Activated CD4-positive, alpha-beta T cell treated with anti-CD3 and anti-CD28 coated beads, Interleukin-2, Interleukin-4, amounts not matched to agents 100 ng/mL and 50 ng/mL, durations not matched to agents 16 hours and 8 hours (primary cell): ENCODE results near the gene MT4.
A peak's percentile ranks its signal among the peaks of the same experiment; 100 is the strongest.

Source experiments
- DNase-seq: peaks from one replicate; pipeline ENCODE4 v3.0.0-alpha.2; 2020; ENCODE audit warnings: low spot score

MT4 gene

DNA sequence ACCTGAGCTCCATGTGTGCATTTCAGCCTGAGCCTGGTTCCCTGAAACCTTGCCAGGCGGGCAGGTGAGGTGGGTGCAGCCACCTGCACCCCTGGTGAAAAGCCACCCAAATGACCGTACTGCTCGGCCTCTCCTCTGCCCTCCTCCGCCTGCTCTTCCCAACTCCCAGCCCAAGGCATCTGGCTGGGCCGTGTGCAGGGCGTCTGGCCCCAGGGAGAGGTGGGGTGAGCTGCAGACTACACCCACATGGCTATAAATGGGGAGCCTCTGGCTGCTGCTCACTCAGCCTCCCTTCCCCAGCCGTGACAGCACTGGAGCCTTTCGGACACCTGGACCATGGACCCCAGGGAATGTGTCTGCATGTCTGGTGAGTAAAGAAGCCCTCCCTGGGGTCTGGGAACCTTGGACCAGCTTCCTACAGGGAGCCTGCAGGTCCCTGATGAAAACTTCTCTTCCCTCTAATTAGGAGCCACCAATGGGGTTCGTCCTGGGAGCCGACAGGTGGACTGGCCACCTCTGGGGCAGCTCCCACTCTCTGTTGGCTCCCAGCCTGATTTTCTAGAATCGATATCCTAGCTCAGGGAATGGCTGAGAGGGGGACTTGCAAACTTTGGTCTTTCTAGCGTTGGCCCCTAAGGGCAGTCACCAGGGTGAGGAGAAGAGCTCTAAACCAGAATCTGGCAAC lies at the start of gene MT4:
MT4 (plus strand) TSS at position 281 of the 685 bp plus-strand sequence; CDS start at position 337, 56 bp downstream.
- no peak for DNase-seq

DNA sequence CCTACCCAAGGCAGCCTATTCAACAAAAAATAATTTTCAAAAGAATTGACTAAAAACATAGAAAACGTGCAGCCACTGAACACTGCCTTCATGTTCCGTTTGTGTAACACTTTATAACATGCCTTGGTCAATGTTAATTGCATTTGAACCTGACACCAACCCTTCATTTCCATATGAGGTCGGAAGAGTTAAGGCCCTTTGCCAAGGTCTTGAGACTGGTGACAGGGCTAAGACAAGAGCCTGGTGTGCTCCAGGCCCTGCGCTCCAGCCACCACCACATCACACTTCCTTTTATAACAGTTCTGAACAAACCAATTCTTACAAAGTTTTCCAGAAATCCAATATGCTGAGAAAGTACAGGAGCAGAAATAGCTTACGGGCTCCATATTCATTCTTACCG lies 49.2 kb upstream of the MT4 start:
- no peak for DNase-seq

DNA sequence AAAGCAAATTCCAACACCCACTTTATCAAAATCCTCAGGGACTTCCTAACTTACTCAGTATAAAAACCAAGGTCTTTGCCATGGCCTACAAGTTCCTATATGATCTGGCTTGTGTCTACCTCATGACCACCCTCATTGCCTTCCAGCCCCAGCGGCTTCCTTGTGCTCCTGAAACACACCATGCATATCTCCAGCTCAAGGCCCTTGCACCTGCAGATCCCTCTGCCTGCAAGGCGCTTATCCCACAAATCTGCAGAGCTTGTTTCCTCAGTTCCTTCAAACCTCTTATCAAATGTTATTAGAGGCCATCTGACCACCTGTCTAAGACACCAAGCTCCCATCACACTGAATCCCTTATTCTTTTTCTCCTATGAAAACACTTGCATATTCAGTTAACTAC lies 47.7 kb upstream of the MT4 start:
- DNase-seq = no peak

DNA sequence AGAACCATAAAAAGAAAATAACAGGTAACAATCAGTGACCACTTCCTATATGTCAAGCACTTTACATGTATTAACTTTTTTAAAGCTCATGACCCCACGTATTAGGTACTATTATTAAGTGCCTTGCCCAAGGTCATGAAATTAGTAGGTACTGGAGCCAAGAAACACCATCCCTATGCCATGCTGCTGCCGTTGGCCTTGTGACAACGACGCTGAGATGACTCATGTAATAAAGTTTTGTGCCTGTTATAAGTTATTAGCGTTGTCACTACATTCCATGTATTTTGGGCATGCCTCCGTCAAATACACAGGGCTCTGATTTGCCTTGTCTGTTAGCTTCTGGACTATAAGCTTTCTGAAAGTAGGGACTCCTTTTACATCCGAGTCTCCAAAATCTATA lies 46.4 kb upstream of the MT4 start:
- DNase-seq = no peak

DNA sequence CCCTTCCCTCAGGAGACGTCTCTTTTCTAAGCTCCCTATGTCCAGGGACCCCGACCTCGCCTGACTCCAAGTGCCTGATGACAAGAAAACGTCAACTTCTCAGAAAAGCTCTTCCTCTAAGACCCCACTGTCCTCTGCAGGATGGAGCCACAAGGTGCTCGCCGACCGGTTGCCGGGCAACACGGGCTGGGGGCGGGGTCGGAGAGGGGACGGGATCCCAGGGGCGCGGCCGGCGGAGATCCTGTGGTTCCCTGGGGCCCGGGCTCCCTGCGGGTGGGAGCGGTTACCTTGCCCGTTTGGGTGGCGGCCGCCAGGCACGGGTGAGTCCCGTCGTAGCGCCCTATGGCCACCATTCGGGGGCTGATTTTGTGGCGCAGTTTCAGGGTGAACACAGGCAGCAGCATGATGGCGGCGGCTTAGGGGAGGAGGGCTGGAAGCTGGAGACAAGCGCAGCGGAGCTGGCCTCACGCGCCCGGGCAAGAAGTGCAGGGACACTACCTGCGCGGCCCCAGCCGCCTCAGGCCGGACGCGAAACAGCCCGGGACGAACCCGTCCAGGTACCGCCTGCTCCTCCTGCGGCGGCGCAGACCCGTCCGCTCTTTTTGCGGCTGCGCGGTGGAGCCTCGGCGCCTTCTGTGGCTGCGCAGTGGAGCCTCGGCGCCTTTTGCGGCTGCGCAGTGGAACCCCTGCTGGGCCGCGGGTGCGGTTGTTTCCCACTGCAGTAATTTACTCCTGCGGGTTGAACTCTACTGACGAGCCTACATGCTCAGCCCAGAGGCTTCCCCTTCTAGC lies 45.2 kb upstream of the MT4 start, which contains the start of gene BBS2:
BBS2 (minus strand) TSS at position 566 of the 792 bp plus-strand sequence; CDS start at position 404, 162 bp downstream.
- peak; percentile 89 for DNase-seq

DNA sequence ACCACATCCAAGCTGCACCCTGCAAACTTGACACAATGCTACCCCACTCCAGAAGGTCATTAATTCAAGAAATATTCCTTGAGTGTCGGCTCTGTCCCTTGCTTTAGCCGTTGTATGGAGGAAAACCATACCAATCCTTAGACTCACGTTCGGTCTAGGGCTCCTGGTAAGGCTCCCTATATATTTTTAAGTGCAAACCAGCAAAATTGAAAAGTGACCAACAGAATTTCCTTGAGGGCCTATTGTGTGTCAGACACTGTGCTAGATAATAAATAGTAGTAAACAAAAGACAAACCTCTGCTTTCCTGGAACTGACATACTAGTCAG lies 44.7 kb upstream of the MT4 start:
- no peak for DNase-seq

DNA sequence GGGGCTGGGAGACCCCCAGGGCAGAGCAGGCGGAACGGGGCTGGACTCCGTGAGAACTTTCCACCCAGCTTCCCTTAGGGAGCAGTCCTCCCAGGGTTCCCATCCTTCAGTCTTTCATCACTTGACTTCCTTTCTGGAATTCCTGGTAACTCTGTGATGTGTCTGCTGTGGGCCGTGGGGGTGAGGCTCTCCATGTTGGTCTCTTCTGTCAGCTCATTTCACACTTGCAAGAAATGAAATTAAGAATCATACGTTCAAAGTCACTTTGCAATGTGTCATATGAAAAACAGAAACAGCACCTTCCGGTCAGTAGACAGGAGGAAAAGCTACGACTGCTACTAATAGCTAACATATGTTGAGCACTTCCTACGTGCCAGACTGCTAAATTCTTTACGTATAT lies 39.6 kb upstream of the MT4 start:
- no peak for DNase-seq

DNA sequence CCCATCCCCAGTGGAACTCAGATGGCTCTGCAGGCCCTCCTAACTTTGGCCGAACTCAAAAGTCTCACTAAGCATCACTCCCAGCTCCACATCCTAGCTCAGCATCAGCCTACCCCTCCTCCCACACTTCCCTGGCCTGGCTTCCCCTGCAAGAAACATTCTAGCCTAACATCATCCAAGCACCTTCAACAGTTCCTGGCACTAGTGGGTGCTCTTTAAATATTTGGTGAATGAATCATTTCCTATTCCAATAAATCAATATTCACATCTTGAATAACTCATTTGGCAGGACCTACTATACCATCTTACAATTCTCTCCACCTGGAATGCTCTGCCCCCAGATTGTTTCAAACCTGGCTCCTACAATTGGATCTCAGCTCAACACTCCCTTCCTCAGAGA lies 34.0 kb upstream of the MT4 start:
- DNase-seq = no peak

DNA sequence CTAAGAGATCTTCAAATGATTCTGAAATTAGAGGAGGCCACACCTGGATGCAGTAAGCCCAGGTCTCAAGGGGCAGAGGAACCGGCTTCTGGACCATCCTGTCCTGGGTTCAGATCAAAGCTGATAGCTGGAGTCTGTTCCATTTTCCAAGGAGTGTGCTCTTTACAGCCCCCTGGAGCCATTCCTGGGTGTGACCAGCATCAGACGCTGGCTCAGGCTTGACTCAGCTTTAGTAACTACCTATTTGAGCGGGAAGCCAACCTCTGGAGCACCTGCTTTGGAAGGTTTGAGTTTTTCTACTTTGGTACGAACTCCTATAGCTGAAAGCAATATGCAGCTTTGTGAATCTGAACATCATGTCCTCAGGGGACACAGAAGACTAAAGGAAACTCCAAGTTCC lies 32.2 kb upstream of the MT4 start:
- DNase-seq = no peak

DNA sequence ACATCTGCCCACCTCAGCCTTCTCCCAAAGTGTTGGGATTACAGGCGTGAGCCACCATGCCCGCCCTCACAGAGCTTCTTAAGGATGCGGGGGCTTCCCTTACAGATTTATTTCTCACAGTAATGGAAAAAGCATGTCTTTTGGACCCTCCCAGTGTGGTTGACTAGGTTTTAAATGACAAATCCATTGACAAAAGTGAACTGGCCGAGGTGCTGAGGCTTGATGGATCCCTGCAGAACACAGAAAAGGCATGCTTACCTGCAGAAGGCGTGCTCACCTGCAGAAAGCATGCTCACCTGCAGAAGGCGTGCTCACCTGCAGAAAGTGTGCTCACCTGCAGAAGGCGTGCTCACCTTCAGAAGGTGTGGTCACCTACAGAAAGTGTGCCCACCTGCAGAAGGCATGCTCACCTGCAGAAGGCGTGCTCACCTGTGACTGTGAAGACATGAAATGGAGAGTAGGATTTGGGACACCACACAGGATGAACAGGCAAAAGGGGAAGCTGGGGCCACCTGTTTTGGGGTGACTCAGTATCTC lies 30.0 kb upstream of the MT4 start:
- no peak for DNase-seq

DNA sequence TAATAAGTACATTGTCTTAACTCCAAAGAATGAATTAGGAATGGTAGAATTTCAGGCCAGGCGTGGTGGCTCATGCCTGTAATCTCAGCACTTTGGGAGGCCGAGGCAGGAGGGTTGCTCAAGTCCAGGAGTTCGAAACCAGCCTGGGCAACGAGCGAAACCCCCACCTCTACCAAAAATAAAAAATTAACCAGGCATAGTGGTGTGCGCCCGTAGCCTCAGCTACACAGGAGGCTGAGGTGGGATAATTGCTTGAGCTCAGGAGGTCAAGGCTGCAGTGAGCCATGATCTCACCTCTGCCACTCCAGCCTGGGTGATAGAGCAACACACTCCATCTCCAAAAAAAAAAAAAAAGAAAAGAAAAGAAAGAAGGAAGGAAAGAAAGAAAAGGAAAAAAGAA lies 26.5 kb upstream of the MT4 start:
- no peak for DNase-seq

DNA sequence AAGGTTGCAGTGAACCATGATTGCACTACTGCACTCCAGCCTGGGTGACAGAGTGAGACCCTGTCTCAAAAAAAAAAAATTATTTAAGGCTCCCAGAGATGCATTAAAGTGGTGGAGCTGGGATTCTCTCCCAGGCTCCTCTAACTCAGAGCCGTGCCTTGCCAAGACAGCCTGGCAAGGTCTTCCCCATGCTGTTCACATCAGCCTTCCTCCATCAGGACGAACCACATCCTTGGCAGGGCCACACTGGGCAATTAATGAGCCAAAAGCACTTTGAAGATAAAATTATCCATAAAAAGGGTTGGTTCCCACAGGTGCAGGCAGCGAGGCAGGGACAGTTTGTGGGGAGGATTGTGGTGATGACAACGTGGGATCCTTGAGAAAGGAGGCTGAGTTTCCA lies 25.2 kb upstream of the MT4 start:
- DNase-seq = no peak

DNA sequence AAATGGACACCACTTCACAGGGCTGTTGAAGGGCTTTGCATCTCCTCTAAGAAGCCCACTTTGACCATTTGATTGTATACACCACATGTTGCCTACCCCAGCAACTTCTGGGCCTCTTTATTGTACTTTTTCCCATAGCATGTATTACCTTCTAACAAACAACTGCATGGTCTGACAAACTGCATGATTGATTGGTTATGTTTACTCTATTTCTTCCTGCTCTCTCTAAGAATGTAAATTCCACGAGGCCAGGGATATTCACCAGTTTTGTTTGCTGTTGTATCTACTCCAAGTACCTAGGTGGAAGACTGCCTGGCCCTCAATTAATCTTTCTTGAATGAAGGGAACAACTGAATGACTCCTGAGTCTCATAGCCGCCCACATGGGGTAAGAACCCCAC lies 22.8 kb upstream of the MT4 start:
- no peak for DNase-seq

DNA sequence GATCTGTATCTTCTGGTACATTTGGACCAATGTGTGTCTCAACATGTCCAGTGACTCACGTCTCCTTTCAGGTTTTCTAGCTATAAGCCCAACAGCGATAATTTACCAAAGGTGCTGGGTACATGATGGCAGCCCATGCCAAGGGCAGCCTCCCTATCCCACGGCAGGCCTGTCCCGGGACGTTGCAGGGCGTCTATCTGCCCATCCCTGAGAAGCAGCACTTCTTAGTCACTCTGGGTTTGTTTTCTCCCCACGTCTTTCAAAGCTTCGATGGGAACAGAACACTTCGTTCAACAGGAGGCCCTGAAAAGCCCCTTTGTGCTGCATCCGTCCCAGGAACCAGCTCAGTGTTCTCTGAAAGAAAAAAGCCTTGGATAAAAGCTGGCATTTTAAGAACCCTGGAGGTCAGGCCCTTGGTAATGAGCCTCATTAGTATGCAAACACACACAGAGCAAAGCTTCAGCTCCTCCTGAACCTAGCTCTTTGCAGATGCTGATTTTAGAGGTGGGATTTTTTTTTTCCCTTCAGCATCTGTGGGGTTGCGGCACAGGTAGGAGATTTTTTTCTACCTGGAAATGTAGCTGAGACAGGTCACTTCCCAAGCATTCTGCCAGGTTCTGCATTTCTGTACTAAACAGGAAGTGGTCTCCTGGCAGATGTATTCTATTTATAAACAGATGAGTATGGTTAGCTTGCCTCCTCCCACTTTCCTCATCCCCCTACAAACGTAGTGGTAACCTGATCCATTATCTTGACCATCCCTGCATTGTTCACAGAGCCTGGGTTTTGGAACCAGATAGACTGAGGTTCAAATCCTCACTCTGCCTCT lies 17.5 kb upstream of the MT4 start:
- no peak for DNase-seq

DNA sequence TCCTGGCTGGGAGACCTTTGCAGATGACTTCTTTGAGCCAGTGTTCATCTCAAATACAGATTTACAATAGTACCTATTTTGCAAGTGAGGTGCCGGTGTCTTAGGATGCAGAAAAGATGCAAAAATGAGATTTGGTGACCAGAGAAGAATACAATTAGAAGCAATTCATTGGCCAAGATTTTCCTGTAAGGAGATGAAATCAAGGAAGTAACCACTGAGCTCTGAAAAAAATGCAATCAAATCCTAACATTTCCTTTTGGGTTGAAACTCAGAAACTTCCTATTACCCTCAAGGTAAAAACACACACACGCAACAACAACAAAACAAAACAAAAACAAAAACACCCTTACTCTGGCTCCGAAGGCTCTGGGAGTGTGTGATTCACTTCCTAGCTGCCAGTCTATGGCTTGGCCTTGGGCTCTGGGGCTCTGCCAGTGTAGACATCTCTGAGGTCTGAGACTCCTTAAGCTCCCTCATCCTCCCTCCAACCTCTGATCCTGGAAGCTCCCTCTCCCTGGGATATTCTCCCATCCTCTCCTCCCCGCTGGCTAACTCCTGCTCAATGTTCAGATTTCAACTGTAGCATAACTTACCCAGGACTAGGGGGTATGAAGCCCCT lies 16.8 kb upstream of the MT4 start:
- DNase-seq = no peak

DNA sequence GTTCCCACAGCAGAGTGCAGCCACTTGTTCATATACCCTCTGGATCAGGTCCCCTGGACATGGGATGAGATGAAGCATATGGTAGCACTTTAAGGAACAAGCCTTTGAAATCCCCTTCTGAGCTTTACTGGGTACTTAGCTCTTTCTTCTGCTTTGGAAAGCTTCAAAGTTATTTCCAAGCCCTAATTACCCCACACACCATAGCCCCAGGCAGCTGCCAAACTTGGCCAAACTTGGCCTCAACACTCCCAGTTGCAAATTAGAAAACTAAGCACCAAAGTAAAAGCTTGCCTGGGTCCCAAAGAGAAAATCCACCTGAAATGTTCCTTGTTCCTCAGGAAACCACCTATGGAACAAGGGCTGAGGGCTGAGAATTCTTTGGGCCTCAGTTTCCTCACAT lies 15.7 kb upstream of the MT4 start:
- DNase-seq = no peak

DNA sequence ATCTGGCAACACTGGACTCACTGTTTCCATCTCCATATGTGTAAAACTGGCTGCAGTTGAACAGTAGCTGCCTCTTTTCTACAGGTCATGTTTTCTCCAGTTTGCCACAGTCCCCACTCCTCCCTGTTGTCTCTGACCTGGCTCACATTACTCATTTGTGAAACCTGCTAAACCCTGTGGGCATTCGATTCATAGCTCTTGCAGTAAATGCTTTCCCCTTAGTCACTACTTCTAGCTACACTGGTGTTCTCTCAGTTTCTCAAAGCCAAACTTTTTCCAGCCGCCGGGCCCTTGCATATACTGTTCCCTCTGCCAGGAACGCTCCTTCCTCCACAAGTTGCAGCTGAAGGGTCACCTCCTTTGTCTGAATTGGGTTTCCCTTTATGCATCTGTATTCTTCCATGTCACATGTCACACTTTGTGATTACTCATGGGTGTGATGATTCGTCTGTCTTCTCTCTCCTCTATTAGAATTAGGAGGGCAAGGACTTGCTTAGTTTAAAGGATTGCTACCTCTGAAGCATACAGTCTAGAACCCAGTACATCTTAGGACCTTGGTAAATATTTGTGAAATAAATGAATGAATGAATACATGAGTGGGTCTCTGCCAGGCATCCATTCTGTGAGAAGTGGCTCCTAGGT lies 15.0 kb upstream of the MT4 start:
- no peak for DNase-seq

DNA sequence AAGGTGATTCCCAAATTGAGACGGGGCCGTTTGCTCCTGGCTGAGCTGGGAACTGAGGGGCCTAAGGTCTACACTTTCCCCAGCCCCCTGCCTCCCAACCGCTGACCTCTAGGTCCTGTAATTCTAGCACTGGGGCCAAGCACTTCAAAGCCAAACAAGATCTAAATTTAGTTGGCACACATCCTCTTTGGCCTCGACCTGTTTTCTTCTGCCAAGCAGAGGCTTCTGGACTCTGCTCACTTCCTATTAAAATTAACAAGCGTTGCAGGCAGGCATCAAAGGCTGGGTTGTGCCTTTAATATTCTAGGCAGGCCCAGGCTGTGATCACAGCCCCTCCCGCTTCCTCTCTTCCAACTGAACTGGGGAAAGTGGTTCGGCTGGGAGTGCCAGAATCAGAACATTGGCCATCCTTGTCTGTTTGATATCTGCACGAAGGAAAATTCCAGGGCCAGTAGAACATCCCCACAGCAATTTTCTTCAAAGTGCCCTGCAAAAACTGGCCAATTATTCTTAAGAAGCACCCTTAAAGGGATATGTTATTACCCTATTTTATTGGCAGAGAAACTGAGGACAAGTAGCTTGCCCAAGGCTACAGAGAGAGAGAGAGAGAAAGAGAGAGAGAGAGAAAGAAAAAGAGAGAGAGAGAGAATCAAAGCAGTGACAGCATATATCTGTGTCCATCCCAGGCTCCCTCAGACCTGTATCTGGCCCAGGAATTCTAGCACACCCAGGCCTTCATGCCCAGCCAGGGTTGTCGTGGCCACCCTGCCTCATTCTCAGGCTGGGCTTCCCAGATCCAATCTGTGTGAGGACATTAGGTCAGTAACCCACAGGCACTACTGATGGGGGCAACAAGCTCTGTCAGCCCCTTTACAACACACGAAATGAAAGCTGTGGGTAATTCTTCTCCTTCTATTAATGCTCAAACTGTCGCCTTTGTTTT lies 12.8 kb upstream of the MT4 start:
- DNase-seq = no peak

DNA sequence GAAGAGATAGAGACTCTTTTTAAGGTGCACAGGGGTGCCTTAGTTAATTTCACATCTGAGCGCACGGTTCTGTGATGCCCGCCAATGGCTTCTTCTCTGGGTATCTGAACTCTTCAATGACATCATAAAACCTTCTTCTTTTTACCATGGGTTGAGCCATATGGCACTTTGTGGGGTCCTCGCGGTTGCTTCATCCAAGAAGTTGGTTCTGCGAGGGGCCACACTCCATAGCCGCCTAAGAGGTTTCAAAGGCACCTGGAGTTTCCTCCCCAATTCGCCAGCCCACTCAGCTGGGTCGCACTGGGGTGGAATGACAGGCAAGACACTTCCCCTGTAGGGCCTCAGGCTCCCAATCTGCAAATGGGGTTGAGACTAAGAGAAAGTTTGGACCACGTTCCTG lies 10.4 kb upstream of the MT4 start:
- no peak for DNase-seq

DNA sequence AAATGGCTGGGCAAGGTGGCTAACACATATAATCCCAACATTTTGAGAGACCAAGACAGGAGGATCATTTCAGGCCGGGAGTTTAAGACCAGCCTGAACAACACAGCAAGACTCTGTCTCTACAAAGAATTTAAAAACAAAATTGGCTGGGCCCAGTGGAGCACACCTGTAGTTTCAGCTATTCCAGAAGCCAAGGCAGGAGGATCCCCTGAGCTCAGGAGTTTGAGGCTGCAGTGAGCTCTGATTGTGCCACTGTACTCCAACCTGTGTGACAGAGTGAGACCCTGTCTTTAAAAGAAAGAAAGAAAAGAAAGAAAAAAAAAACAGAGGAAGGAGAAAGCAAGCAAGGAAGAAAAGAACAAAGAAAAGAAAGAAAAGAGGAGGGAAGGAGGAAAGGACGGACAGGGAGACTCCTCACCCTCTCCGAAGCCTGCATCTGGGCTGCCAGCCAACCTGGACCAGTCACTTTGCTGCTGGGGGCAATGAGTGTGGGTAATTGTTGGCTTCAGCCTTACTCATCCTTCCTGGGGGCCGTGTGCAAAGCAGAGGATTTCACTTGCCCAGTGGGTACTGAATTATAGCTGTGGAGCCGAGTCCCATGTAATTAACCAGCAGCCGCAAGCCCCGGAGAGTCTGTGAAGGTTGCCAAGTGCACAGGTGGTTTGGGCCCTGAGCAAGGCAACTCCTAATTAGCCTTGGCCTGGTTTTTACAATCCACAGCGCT lies 6.7 kb upstream of the MT4 start:
- no peak for DNase-seq
